G401 (cell line): ENCODE data around the gene GPR34. TPM values are rescaled to one million over a fixed set of nuclear protein-coding genes. Genes with fewer than 3 reads are reported as not detected.
"Not testable (repeated sequence)": the region's sequence is repeated elsewhere in the genome, so short reads cannot be mapped to it uniquely, and the experiment has no call there.

Experiments used
- DNase-seq: peaks from one replicate; pipeline ENCODE4 v3.0.0-alpha.2; 2015; ENCODE audit warnings: low spot score
- in situ Hi-C: cut with HindIII; loops from 2 replicates; pipeline ENCODE4 v1.10.0; 2016; ENCODE audit warnings: low sequenced_read_pairs, mixed read lengths
- total RNA-seq: library from RNA; depleted of rRNA; stranded (reverse); fragments of >200 nt; shearing (Covaris generic); gene quantifications from 2 replicates; pipeline ENCODE4 v1.2.3, GENCODE V29; 2014; rRNA removed

Gene GPR34, protein sequence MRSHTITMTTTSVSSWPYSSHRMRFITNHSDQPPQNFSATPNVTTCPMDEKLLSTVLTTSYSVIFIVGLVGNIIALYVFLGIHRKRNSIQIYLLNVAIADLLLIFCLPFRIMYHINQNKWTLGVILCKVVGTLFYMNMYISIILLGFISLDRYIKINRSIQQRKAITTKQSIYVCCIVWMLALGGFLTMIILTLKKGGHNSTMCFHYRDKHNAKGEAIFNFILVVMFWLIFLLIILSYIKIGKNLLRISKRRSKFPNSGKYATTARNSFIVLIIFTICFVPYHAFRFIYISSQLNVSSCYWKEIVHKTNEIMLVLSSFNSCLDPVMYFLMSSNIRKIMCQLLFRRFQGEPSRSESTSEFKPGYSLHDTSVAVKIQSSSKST
- total RNA-seq: not detected in 2 replicates

DNA sequence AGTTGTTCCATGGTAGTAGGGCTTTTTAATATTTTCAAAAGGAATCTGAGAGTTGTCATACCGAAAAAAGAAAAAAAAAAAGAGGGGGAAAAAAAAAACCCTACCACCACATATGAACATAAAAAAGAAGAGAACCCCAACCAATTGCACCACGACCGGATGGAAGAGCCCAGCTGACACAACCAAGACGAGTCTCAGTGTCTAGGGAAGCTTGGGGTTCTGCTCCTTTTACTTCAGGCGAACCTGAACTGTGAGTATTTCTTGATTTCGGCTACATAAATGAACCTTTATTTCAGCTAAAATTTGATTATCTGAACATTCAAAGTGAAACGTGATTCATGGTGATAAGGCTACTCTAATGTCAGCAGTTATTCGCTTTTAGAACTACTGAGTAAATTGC lies at the start of gene GPR34:
Gene GPR34, plus strand, starts transcription at position 139 of the 400 bp plus-strand sequence. CDS start 6,661 bp downstream, outside the sequence.
- in situ Hi-C loops: no loop called here
- no peak for DNase-seq

- in situ Hi-C loops, DNase-seq: not testable (repeated sequence)
These were observed 42.6 kb upstream of the GPR34 start for GRCh38 chrX:41646201-41646600.

GRCh38 chrX:41653125-41653524 lies 35.6 kb upstream of the GPR34 start:
- in situ Hi-C loops: no loop called here
- DNase-seq: no peak

DNA sequence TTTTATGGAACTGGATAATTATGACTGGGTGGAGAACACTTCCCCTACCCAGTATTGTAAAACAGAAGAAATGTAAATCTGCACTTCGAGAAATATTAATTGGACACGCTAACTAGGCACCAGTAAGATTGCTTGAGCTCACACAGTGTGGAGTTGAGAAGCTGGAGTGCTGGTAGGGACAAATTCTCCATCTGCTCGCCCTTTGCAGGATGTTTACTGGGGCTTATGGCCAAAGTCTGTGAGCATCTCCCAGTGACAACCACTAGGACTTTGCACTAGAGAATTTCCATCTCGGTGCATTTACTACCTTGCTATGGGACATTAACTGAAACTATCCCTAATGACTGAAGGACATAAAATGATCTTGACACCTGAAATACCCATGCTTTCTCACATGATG lies 33.7 kb upstream of the GPR34 start:
- in situ Hi-C loops: no loop called here
- DNase-seq: peak; percentile 72

DNA sequence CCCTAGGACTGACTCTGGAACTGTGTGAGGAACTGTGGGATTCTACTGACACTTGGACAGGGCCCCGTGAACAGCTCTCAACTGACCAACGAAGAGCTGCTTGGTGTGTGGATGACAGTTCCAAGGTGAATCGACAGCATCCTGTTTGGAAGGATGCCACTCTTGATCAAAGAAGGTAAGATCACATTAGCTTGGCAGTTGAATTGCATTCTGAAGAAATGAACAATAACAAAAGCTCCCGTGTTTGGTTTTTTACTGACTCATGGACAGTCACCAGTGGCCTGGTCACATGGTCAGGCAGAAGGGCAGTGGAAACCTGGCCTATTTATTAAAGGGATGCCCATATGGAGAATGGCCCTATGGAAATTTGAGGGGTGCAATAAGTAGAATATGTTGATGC lies 33.1 kb upstream of the GPR34 start:
- DNase-seq: peak; percentile 1
- in situ Hi-C loops: no loop called here

DNA sequence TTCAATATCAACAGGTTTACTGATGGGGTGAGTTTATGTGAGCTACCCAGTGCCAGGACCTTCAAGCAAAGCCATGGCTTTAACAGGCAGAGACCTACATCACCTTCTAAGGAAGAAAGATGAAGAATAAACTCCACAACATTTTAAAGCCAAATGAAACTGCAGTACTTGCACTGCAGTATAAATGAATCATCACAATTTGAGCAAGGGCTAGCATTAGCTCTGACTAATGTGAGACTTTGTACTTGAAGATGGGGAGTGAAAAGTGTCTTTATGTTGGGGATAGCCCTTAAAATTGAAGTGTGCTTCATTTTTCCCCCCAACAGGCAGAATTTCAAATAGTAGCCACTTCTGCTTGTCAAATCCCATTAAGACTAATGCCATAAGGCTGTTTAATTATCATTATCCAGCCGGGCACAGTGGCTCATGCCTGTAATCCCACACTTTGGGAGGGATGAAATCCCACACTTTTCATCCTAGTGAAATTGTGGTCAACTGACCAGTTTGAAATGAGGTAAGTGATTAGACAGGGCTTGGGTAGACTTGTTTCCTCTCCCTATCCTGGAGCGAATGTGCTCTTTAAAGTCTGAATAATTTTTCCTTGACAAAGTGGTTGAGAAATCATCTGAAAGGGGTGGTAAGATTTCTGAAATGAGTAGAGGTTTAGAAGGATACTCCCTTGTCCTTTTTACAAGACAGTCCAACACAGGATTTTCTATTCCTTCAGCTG lies 27.2 kb upstream of the GPR34 start:
- in situ Hi-C loops: no loop called here
- DNase-seq: no peak

DNA sequence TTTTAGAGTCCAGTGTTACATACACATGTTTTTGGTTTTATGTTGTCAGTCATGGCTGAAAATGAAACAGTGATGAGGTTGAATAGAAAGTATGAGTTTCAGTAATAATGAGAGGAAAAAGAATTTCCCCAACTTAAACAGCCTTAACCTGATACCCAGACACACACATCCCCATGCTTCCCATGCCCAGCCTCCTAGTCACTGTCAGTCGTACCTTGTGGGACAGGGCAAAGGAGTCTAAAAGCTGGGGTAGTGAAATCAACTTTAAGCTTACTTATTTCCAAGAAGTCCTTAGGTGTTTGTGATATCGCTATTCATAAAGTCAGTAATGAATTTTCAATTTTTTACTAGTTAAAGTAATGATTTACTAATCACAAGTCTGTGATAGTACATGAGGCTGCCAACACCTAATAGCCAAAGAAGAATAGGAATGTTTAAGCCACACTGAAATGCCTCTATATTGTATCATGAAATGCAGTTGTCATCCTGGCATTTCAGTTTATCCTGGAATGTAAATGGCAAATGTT lies 24.3 kb upstream of the GPR34 start:
- in situ Hi-C loops: no loop called here
- no peak for DNase-seq

- no peak for DNase-seq
- in situ Hi-C loops: no loop called here
These were observed 23.9 kb upstream of the GPR34 start for GRCh38 chrX:41664908-41665307.

GRCh38 chrX:41665686-41666085 lies 23.1 kb upstream of the GPR34 start:
- in situ Hi-C loops: no loop called here
- DNase-seq: no peak

DNA sequence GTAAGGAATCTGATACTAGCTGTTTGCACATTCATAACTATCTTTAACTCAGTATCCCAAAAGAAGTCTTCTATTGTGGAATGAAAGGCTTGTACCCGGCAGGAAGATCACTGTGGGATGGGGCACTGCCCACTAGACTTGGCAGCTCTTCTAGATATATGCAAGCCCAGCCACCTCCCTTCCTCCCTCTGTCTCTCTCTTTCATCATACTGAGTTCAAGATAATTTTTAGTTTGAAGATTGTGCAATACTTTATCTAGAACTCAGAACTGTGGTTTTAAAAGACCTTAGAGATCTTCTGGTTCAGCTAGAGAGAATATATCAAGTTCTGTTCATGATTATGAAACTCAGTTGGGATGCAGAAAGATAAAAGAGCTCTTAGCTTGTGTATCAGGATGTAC lies 22.5 kb upstream of the GPR34 start:
- no peak for DNase-seq
- in situ Hi-C loops: no loop called here

GRCh38 chrX:41667631-41668030 lies 21.1 kb upstream of the GPR34 start:
- in situ Hi-C loops: no loop called here

GRCh38 chrX:41670112-41670511 lies 18.7 kb upstream of the GPR34 start:
- DNase-seq: no peak
- in situ Hi-C loops: no loop called here

More at GRCh38 chrX:41667631-41668030, 21.1 kb upstream of the GPR34 start:
- no peak for DNase-seq

DNA sequence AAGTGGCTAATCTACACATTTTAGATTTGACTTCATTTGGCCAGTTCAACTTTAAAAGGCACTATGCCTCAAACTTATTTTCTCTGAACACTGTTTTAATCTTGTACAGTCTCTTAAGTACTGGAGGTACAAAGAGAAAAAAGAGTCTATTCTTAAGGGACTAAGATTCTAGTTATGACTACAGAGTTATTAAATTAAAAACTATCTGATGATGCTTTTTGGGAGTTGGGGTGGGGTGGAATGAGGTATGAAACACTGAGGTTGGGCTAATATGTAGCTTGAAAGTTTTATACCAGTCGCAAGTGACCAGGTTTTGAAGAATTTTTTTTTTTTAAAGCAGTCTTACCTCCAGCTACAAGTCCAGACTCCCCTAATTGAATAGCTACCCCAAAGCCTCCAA lies 17.7 kb upstream of the GPR34 start:
- in situ Hi-C loops: no loop called here

GRCh38 chrX:41672643-41673042 lies 16.1 kb upstream of the GPR34 start:
- in situ Hi-C loops: no loop called here
- DNase-seq: no peak

More for the DNA sequence above, 17.7 kb upstream of the GPR34 start:
- no peak for DNase-seq

- in situ Hi-C loops, DNase-seq: not testable (repeated sequence)
These were observed 12.4 kb upstream of the GPR34 start for GRCh38 chrX:41676361-41676760.

DNA sequence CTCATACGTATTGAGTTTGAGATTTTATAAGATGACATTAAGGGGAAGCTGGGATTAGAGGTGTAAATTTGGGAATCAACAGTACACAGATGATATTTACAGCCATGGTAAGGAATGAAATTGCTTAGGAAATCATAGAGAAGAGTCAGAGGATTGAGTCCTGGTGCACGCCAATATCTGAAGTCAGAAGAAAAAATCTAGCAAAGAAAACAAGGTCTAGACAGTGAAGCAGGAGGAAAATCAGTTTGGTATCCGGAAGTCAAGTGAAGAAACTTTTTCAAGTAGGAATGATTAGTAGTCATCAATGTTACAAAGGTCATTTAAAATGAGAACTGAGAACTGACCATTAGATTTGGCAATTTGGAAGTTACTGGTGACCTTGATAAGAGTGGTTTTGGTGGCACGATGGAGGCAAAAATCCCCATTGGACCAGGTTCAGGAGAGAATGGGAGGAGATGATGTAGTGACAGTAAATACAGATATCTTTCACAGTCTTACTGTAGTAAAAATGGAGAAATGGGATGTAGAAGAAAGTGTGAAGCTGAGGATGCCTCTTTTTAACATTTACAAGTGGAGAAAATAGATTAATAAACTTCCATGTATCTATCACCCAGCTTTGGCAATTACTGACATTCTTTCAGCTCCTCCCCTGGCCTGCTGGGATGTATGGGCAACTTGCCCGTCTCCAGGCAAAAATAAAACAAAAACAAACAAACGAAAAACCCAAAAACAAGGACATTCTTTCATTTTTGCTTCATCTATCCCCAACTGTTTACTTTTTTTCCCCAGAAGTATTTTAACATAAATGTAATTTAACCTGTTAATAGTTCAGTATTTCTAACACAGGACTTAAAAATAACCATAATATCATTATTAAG lies 11.4 kb upstream of the GPR34 start:
- in situ Hi-C loops: no loop called here

GRCh38 chrX:41684138-41684537 lies 4.6 kb upstream of the GPR34 start:
- in situ Hi-C loops: no loop called here
- peak; percentile 5 for DNase-seq

More for the DNA sequence above, 11.4 kb upstream of the GPR34 start:
- DNase-seq: peak; percentile 3

- DNase-seq: no peak
- in situ Hi-C loops: no loop called here
These were observed 3.8 kb upstream of the GPR34 start for GRCh38 chrX:41684940-41685339.

DNA sequence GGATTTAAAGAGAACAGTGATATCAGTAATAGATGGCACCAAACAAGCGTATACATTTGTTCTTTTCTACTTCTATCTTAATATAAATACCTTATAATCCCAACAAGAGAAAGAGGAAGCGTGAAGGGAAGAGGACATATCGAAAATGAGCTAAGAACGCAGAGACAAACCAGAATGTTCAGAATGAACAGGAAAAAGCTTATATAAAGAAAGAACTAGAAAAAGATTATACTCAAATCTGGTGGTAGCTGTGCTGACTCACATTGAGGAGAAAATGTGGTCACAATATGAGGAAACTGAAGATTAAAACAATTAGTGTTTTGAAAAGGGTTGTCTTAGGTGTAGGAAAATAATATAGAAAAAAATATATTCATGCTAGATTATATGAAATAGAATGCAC lies 2.0 kb upstream of the GPR34 start:
- DNase-seq: no peak
- in situ Hi-C loops: no loop called here
